HL-60 (cell line): ENCODE data around the gene HSDL1.

Experiments used
- CTCF ChIP-seq: IDR thresholded peaks from one replicate; pipeline ENCODE4 v1.5.1; 2011; ENCODE audit warnings: low read length, control low read depth, inconsistent platforms; ENCODE audit not compliant: insufficient read depth
- GABPA ChIP-seq: IDR thresholded peaks from 2 replicates; pipeline ENCODE4 v1.6.1; 2012; ENCODE audit warnings: low read depth
- POLR2AphosphoS5 ChIP-seq: IDR thresholded peaks from 2 replicates; pipeline ENCODE4 v1.6.1; 2012; ENCODE audit warnings: low read depth
- REST ChIP-seq: IDR thresholded peaks from 2 replicates; pipeline ENCODE4 v1.6.1; 2012; ENCODE audit warnings: low read depth; ENCODE audit not compliant: insufficient replicate concordance
- SPI1 ChIP-seq: IDR thresholded peaks from 2 replicates; pipeline ENCODE4 v1.6.1; 2012; ENCODE audit warnings: low read depth, mild to moderate bottlenecking, borderline replicate concordance

GRCh38 chr16:84124257-84125073, 20.5 kb downstream of the HSDL1 start:
- no peak for TF ChIP-seq CTCF
- TF ChIP-seq REST: no peak
- TF ChIP-seq GABPA: no peak
- no peak for TF ChIP-seq POLR2AphosphoS5
- no peak for TF ChIP-seq SPI1
